HG02571 (cell line): ENCODE data around the gene FYCO1.

Experiments
- ATAC-seq: cut with Tn5 transposase; IDR thresholded peaks from one replicate; pipeline ENCODE4 v1.9.1; 2021; ENCODE audit warnings: mild to moderate bottlenecking, moderate library complexity; ENCODE audit not compliant: unreplicated experiment

Gene FYCO1

GRCh38 chr3:45946307-45946706 lies 49.3 kb downstream of the FYCO1 start:
- no peak for ATAC-seq

- ATAC-seq: no peak
Measured at GRCh38 chr3:45944830-45945620, 50.6 kb downstream of the FYCO1 start.

- no peak for ATAC-seq
Measured at GRCh38 chr3:45943207-45943846, 52.3 kb downstream of the FYCO1 start, which contains the start of gene CXCR6. Gene CXCR6, plus strand, starts transcription at chr3:45943464. Its CDS starts 3,018 bp downstream, at chr3:45946482.

- ATAC-seq: no peak
Measured at GRCh38 chr3:45942051-45942825, 53.4 kb downstream of the FYCO1 start.

- ATAC-seq: no peak
Measured at GRCh38 chr3:45940781-45941365, 54.8 kb downstream of the FYCO1 start.

- ATAC-seq: no peak
Measured at GRCh38 chr3:45940004-45940780, 55.4 kb downstream of the FYCO1 start.

GRCh38 chr3:45939341-45939771 lies 56.3 kb downstream of the FYCO1 start:
- no peak for ATAC-seq

GRCh38 chr3:45938864-45939263 lies 56.8 kb downstream of the FYCO1 start:
- no peak for ATAC-seq

GRCh38 chr3:45938043-45938435 lies 57.6 kb downstream of the FYCO1 start:
- no peak for ATAC-seq

GRCh38 chr3:45937206-45938042 lies 58.2 kb downstream of the FYCO1 start:
- ATAC-seq: no peak

GRCh38 chr3:45936261-45936660 lies 59.4 kb downstream of the FYCO1 start:
- no peak for ATAC-seq

GRCh38 chr3:45933591-45933990 lies 62.0 kb downstream of the FYCO1 start:
- no peak for ATAC-seq

- no peak for ATAC-seq
Measured at GRCh38 chr3:45932112-45932511, 63.5 kb downstream of the FYCO1 start.

- no peak for ATAC-seq
Measured at GRCh38 chr3:45931496-45931895, 64.1 kb downstream of the FYCO1 start.

GRCh38 chr3:45929042-45929679 lies 66.5 kb downstream of the FYCO1 start:
- ATAC-seq: no peak

GRCh38 chr3:45927881-45928280 lies 67.7 kb downstream of the FYCO1 start:
- no peak for ATAC-seq

GRCh38 chr3:45923755-45924154 lies 71.9 kb downstream of the FYCO1 start:
- no peak for ATAC-seq

GRCh38 chr3:45922950-45923590 lies 72.6 kb downstream of the FYCO1 start:
- ATAC-seq: no peak

- ATAC-seq: no peak
Measured at GRCh38 chr3:45922039-45922326, 73.6 kb downstream of the FYCO1 start.
